Measurements from ENCODE around the gene ACBD3.

DNA sequence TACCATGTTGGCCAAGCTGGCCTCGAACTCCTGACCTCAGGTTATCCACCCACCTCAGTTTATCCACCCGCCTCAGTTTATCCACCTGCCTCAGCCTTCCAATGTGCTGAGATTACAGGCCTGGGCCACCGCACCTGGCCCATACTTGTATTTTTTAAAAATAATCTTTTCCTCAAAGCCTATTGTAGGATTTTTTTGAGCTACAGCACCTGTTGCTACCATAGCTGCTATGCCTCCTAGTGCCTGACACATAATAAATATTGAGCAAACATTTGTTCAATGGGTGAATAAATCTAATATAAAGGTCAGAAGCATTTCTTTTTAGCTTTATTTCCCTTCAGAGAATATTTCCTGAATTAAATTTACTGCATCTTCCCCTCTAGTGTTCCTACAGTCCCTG is 15.7 kb upstream of the ACBD3 start:
- TF ChIP-seq, protein P1, sequence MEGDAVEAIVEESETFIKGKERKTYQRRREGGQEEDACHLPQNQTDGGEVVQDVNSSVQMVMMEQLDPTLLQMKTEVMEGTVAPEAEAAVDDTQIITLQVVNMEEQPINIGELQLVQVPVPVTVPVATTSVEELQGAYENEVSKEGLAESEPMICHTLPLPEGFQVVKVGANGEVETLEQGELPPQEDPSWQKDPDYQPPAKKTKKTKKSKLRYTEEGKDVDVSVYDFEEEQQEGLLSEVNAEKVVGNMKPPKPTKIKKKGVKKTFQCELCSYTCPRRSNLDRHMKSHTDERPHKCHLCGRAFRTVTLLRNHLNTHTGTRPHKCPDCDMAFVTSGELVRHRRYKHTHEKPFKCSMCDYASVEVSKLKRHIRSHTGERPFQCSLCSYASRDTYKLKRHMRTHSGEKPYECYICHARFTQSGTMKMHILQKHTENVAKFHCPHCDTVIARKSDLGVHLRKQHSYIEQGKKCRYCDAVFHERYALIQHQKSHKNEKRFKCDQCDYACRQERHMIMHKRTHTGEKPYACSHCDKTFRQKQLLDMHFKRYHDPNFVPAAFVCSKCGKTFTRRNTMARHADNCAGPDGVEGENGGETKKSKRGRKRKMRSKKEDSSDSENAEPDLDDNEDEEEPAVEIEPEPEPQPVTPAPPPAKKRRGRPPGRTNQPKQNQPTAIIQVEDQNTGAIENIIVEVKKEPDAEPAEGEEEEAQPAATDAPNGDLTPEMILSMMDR (IDR thresholded peaks at IDR 0.05): no peak
- no peak for TF ChIP-seq POLR2A (IDR thresholded peaks at IDR 0.05)

All from body of pancreas (tissue), 4 donors.